Activated CD8-positive, alpha-beta T cell treated with anti-CD3 and anti-CD28 coated beads, Interleukin-2, amount 10 ng/mL, durations not matched to agents 7 days and 5 days (primary cell): ENCODE measurements around the gene TAC4. TPM values are rescaled to one million over a fixed set of nuclear protein-coding genes. Genes with fewer than 3 reads are reported as not detected.

ENCODE experiments used
- ATAC-seq: fragments of 150-1000 bp; cut with Tn5 transposase; one replicate; pipeline ENCODE4 v1.10.0; 2021; ENCODE audit warnings: moderate library complexity
- CTCF ChIA-PET: fragments of 350-600 bp; sonication (Branson Sonifier 250); formaldehyde crosslinking; loops from one replicate; lab custom pipeline; 2021; ENCODE audit warnings: antibody characterized with exemption; lab: Charles Lee
- POLR2A ChIA-PET: fragments of 350-600 bp; sonication (Branson Sonifier 250); formaldehyde crosslinking; loops from one replicate; lab custom pipeline; 2021; ENCODE audit warnings: antibody characterized with exemption; lab: Charles Lee
- DNase-seq: peaks from one replicate; pipeline ENCODE4 v3.0.0-alpha.2; 2020
- H3K27ac Mint-ChIP-seq: one replicate; pipeline ENCODE4 v1.8.0; 2021; ENCODE audit warnings: mild to moderate bottlenecking, mixed read lengths
- H3K27me3 Mint-ChIP-seq: one replicate; pipeline ENCODE4 v1.8.0; 2021; ENCODE audit warnings: low read depth, mixed read lengths
- H3K36me3 Mint-ChIP-seq: one replicate; pipeline ENCODE4 v1.8.0; 2021; ENCODE audit warnings: low read depth, mixed read lengths
- H3K4me1 Mint-ChIP-seq: one replicate; pipeline ENCODE4 v1.8.0; 2021; ENCODE audit warnings: low read depth, mixed read lengths
- H3K4me3 Mint-ChIP-seq: one replicate; pipeline ENCODE4 v1.8.0; 2021; ENCODE audit warnings: mild to moderate bottlenecking, mixed read lengths
- H3K9me3 Mint-ChIP-seq: one replicate; pipeline ENCODE4 v1.8.0; 2022; ENCODE audit warnings: mixed read lengths; ENCODE audit not compliant: insufficient read depth
- total RNA-seq, 2 experiments: library from RNA; stranded (reverse); gene quantifications; one replicate each; pipeline ENCODE4 v1.2.3, GENCODE V29; 2021

Gene TAC4
- total RNA-seq, 2 experiments from 2014 or later: not detected

DNA sequence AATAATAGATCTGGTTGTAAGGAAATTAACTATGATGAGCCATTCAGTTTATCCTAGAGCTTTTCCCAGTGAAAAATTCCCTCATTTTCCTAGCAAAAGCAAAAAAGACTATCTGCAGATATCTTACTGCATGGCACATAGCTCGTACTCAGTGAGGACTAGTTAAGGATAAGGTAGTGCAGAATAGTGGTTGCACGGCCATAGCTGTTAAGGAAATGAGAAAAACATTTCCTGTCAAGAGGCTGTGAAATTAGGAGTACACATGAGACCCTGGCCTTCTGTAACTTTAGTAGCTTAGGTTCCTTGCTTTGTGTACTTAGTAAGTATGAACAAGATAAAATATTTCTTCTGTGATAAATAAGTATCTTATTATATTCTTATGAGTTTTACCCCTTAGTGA, 49.1 kb downstream of the TAC4 start:
- no peak for ATAC-seq
- H3K36me3 Mint-ChIP-seq: peaks cover 61% of the 10 kb centered on the region
- no peak for DNase-seq
- H3K27me3 Mint-ChIP-seq: no peaks in the 10 kb centered on the region
- CTCF ChIA-PET: interaction anchor here (1.2 to 2.2 kb wide), 5 partner anchors 17 to 231 kb away, joined by 3 to 7 read pairs (median 5); partner anchors contain the start of gene SLC35B1
- H3K27ac Mint-ChIP-seq: peak overlapping the region; percentile 7
- H3K4me3 Mint-ChIP-seq: no peak overlapping the region
- H3K4me1 Mint-ChIP-seq: peaks cover 43% of the 10 kb centered on the region
- no peaks in the 10 kb centered on the region for H3K9me3 Mint-ChIP-seq
- POLR2A ChIA-PET: interaction anchor here (0.6 to 1.9 kb wide), 3 partner anchors 8 to 59 kb away, joined by 3 to 7 read pairs (median 4); partner anchors contain the start of gene KAT7

DNA sequence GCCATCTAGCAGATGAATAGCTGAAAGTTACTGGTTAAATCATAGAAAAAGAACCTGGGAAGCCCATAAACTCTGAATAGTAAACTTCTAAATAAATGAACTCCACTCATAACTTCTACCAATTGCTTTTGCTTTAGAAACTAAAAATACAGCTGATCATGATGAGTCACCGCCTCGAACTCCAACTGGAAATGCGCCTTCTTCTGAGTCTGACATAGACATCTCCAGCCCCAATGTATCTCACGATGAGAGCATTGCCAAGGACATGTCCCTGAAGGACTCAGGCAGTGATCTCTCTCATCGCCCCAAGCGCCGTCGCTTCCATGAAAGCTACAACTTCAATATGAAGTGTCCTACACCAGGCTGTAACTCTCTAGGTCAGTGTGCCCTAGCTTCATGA, 49.7 kb downstream of the TAC4 start:
- peaks cover 65% of the 10 kb centered on the region for H3K36me3 Mint-ChIP-seq
- no peak for DNase-seq
- H3K9me3 Mint-ChIP-seq: no peaks in the 10 kb centered on the region
- no peaks in the 10 kb centered on the region for H3K27me3 Mint-ChIP-seq
- H3K4me3 Mint-ChIP-seq: no peak overlapping the region
- CTCF ChIA-PET: interaction anchor here (1.2 to 2.2 kb wide), 5 partner anchors 18 to 231 kb away, joined by 3 to 7 read pairs (median 5); partner anchors contain the start of gene SLC35B1
- ATAC-seq: no peak
- POLR2A ChIA-PET: interaction anchor here (0.6 to 1.9 kb wide), 3 partner anchors 9 to 59 kb away, joined by 3 to 7 read pairs (median 4); partner anchors contain the start of gene KAT7
- peaks cover 46% of the 10 kb centered on the region for H3K4me1 Mint-ChIP-seq
- peak overlapping the region; percentile 30 for H3K27ac Mint-ChIP-seq

DNA sequence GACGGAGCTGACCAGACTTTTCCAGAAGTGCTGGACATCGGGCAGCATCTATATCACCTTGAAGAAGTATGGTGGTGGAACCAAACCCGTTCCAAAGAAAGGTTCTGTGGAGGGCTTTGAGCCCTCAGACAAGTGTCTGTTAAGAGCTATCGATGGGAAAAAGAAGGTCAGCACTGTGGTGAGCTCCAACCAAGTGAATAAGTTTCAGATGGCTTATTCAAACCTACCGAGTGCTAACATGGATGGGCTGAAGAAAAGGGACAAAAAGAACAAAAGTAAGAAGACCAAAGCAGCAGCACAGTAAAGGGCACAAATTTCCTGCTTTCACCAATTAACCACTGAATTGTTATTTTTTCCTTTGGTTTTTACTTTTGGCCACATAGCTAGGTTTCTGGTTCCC, 52.5 kb downstream of the TAC4 start:
- no peaks in the 10 kb centered on the region for H3K9me3 Mint-ChIP-seq
- H3K4me1 Mint-ChIP-seq: peaks cover 64% of the 10 kb centered on the region
- H3K27me3 Mint-ChIP-seq: no peaks in the 10 kb centered on the region
- H3K4me3 Mint-ChIP-seq: peak overlapping the region; percentile 20
- peak; percentile 28 for ATAC-seq
- CTCF ChIA-PET: interaction anchor here (0.8 to 1.1 kb wide), 3 partner anchors 29 to 238 kb away, joined by 3 to 6 read pairs (median 3); no protein-coding TSS in a partner anchor
- H3K36me3 Mint-ChIP-seq: peaks cover 78% of the 10 kb centered on the region
- POLR2A ChIA-PET: no interaction called here
- no peak for DNase-seq
- peak overlapping the region; percentile 62 for H3K27ac Mint-ChIP-seq

DNA sequence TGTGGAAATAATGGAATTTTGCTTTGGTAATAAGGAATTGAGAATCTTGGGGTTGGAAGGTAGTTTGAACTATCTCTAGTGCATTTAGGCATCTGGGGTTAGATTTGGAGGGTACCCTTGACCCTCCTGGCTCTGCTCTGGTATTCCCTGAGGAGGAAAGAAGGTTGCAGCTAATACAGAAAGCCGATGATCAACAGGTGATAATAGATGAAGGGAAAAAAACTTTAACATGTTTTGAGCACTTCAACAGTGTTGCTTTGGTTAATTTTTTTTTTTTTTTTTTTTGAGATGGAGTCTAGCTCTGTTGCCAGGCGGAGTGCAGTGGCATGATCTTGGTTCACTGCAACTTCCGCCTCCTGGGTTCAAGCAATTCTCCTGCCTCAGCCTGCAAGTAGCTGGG, 54.6 kb downstream of the TAC4 start:
- Mint-ChIP-seq H3K27ac (no peak overlapping the region), H3K27me3 (no peaks in the 10 kb centered on the region), H3K36me3 (peaks cover 70% of the 10 kb centered on the region), H3K9me3 (no peaks in the 10 kb centered on the region), H3K4me3 (no peak overlapping the region), H3K4me1 (peaks cover 70% of the 10 kb centered on the region)
- ATAC-seq (no peak), DNase-seq (no peak)
- POLR2A ChIA-PET: interaction anchor here (0.6 kb wide), 1 partner anchor 288 kb away, joined by 3 read pairs; no protein-coding TSS in a partner anchor
- CTCF ChIA-PET: interaction anchor here (1.0 to 1.7 kb wide), 2 partner anchors 22 to 85 kb away, joined by 3 to 8 read pairs; partner anchors contain the start of gene SLC35B1

DNA sequence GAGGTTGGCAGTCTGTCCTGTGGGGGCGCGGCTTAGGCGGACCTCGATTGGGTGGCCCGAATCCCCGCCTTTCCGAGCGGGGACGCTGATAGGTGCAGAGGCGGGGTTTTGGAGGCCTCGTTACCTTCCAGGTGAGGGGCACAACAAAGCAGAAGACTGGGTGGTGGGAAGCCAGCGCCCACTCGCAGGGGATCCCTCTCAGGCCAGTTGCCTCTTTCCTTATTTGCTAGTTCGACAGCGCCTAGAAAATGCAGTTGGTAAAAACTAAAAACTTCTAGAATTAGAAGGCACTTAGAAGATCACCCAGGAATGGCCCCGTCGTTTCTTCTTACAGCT, 58.7 kb downstream of the TAC4 start:
- H3K36me3 Mint-ChIP-seq: peaks cover 46% of the 10 kb centered on the region
- peak overlapping the region; percentile 94 for H3K4me3 Mint-ChIP-seq
- no peak for DNase-seq
- H3K27ac Mint-ChIP-seq: peak overlapping the region; percentile 96
- H3K4me1 Mint-ChIP-seq: peaks cover 57% of the 10 kb centered on the region
- H3K9me3 Mint-ChIP-seq: no peaks in the 10 kb centered on the region
- CTCF ChIA-PET: interaction anchor here (0.7 to 6.2 kb wide), 2 partner anchors 43 to 82 kb away, joined by 3 to 38 read pairs; partner anchors contain the start of gene SLC35B1
- H3K27me3 Mint-ChIP-seq: no peaks in the 10 kb centered on the region
- no peak for ATAC-seq
- POLR2A ChIA-PET: interaction anchor here (0.9 to 3.0 kb wide), 10 partner anchors 11 to 217 kb away, joined by 3 to 41 read pairs (median 9); partner anchors contain the start of genes FAM117A, SLC35B1 and SPOP

DNA sequence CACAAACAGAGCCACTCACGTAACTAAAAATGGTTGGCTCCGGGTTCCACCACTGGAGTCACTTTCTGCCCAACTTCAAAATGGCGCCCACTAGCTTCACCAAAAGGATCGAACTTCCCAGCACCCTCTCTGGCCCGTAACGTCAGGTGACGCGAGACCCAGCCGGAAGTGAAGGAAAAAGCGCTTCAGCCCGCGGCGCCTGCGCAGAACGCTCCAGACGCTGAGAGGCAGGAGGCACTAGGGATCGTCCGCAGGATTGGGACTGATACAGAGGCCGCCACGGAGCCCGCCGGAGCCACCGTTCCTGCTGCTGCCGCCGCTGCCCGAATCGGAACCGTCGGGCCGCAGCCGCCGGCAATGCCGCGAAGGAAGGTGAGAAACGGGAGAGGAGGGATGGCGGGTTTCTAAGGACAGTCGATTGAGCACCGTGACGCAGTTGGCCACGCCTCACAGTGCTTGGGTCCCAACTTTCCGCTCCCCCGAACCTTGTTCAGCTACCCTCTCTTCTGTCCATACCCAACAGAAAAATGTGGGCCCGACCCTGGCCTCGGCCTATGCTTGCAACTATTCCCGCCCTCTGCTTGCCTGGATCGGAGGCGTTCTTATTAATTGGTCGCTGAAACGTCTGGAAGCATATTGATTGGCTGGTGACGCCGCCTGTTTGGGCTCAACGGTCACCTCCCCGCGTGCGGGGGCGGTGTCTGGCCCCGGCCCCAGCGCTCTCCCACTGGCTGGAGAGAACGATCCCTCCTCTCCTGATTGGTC, 59.2 kb downstream of the TAC4 start, which contains the start of gene KAT7:
KAT7 (plus strand) TSS at position 204 of the 765 bp plus-strand sequence; CDS start at position 358, 154 bp downstream.
- DNase-seq (peak; percentile 99), ATAC-seq (peak; percentile 96)
- peaks cover 51% of the 10 kb centered on the region for H3K4me1 Mint-ChIP-seq
- H3K27ac Mint-ChIP-seq: peak within 1 kb of the TSS; percentile 96
- H3K9me3 Mint-ChIP-seq: no peaks in the 10 kb centered on the region
- H3K4me3 Mint-ChIP-seq: peak within 1 kb of the TSS; percentile 94
- no peaks in the 10 kb centered on the region for H3K27me3 Mint-ChIP-seq
- peaks cover 41% of the 10 kb centered on the region for H3K36me3 Mint-ChIP-seq
- CTCF ChIA-PET: interaction anchor here (0.7 to 6.2 kb wide), 9 partner anchors 10 to 93 kb away, joined by 3 to 38 read pairs (median 3); partner anchors contain the start of gene SLC35B1
- POLR2A ChIA-PET: interaction anchor here (0.6 to 3.0 kb wide), 24 partner anchors 10 to 216 kb away, joined by 3 to 41 read pairs (median 5); partner anchors contain the start of genes FAM117A, SLC35B1 and SPOP

Other genes starting within 250 kb of the TAC4 start
- gene SPOP, start 170.0 kb downstream of the TAC4 start, total RNA-seq: 10 to 100 TPM; 49.5 to 52.0 TPM
- 10 to 100 TPM; 50.7 to 62.6 TPM for gene SLC35B1, start 140.1 kb downstream of the TAC4 start, total RNA-seq
- 10 to 100 TPM; 20.8 to 23.5 TPM for gene FAM117A, start 83.9 kb downstream of the TAC4 start, total RNA-seq
- 10 to 100 TPM; 75.8 to 76.0 TPM for gene KAT7, start 59.4 kb downstream of the TAC4 start, total RNA-seq
- not detected for gene DLX4, start 121.1 kb upstream of the TAC4 start, total RNA-seq
- gene DLX3, start 147.2 kb upstream of the TAC4 start, total RNA-seq: not detected
- 1 to 10 TPM; 7.9 to 8.7 TPM for gene ITGA3, start 208.0 kb upstream of the TAC4 start, total RNA-seq
- gene PDK2, start 247.3 kb upstream of the TAC4 start, total RNA-seq: 10 to 100 TPM; 18.1 to 21.2 TPM